ENCODE measurements around the gene ZNF230.

GRCh38 chr19:44026622-44027021, 23.9 kb downstream of the ZNF230 start:
- TF ChIP-seq FOXK2 (IDR thresholded peaks at IDR 0.05) (no peak), BHLHE40 (IDR thresholded peaks at IDR 0.05; ENCODE audit: borderline replicate concordance) (no peak), PKNOX1 (IDR thresholded peaks at IDR 0.05) (no peak), LEF1 (IDR thresholded peaks at IDR 0.05; ENCODE audit: borderline replicate concordance) (no peak), SUZ12 (IDR thresholded peaks at IDR 0.05) (no peak), L3MBTL2 (conservative IDR thresholded peaks at IDR 0.05) (no peak), FOXA1 (IDR thresholded peaks at IDR 0.05) (no peak), HDGF (IDR thresholded peaks at IDR 0.05; ENCODE audit: borderline replicate concordance) (no peak), SP1 (IDR thresholded peaks at IDR 0.05) (no peak), NFRKB (IDR thresholded peaks at IDR 0.05) (no peak), TARDBP (IDR thresholded peaks at IDR 0.05) (no peak)
